ENCODE results near the gene MMEL1. TPM values are rescaled to one million over a fixed set of nuclear protein-coding genes. Genes with fewer than 3 reads are reported as not detected.

MMEL1 gene
- total RNA-seq, 1 experiment from 2014 or later = not detected

- TF ChIP-seq TEAD4 (CRISPR knock-in tag; IDR thresholded peaks at IDR 0.05) = no peak
- TF ChIP-seq AFF4 (CRISPR knock-in tag; IDR thresholded peaks at IDR 0.05; ENCODE audit: borderline replicate concordance) = no peak
- TF ChIP-seq NFYB (CRISPR knock-in tag; conservative IDR thresholded peaks at IDR 0.05; ENCODE audit: low read depth) = no peak
- TF ChIP-seq JAZF1 (CRISPR knock-in tag; IDR thresholded peaks at IDR 0.05) = no peak
- no peak for TF ChIP-seq E2F1 (CRISPR knock-in tag; IDR thresholded peaks at IDR 0.05)
- TF ChIP-seq NR3C1 (CRISPR knock-in tag; conservative IDR thresholded peaks at IDR 0.05; ENCODE audit: low read depth) = no peak
- no peak for TF ChIP-seq KAT7 (CRISPR knock-in tag; IDR thresholded peaks at IDR 0.05; ENCODE audit: borderline replicate concordance)
- no peak for TF ChIP-seq FOXP1 (CRISPR knock-in tag; IDR thresholded peaks at IDR 0.05; ENCODE audit: borderline replicate concordance)
These were observed 3.0 kb downstream of the MMEL1 start (continued) for GRCh38 chr1:2629627-2630497.

GRCh38 chr1:2628933-2629626 is 3.7 kb downstream of the MMEL1 start:
- no peak for TF ChIP-seq HMGA2 (CRISPR knock-in tag; IDR thresholded peaks at IDR 0.05)
- TF ChIP-seq NFE2L1 (CRISPR knock-in tag; IDR thresholded peaks at IDR 0.05) = no peak
- ChIA-PET CTCF (interaction anchor here (0.6 to 1.1 kb wide), 3 partner anchors 67 to 354 kb away, joined by 3 to 5 read pairs (median 4); no protein-coding TSS in a partner anchor), POLR2A (interaction anchor here (0.6 kb wide), 1 partner anchor 98 kb away, joined by 3 read pairs; no protein-coding TSS in a partner anchor)
- peak overlapping the region; percentile 51 for H3K4me3 Mint-ChIP-seq
- DNase-seq (ENCODE audit: low spot score) (peak; percentile 38), ATAC-seq (peak; percentile 22)
- H3K36me3 Mint-ChIP-seq = peaks cover 22% of the 10 kb centered on the region
- H3K27me3 Mint-ChIP-seq (ENCODE audit: low read depth) = peaks cover 72% of the 10 kb centered on the region
- 0 out of 2 replicates have a peak, but pooled peaks cover 2% of the 10 kb centered on the region for H3K4me1 Mint-ChIP-seq
- peaks cover 18% of the 10 kb centered on the region for H3K9me3 Mint-ChIP-seq
- H3K27ac Mint-ChIP-seq = no peak overlapping the region

GRCh38 chr1:2628191-2628932 is 4.5 kb downstream of the MMEL1 start:
- POLR2A ChIA-PET = interaction anchor here (0.6 kb wide), 1 partner anchor 97 kb away, joined by 3 read pairs; no protein-coding TSS in a partner anchor
- DNase-seq (ENCODE audit: low spot score) = no peak
- H3K27me3 Mint-ChIP-seq (ENCODE audit: low read depth) = peaks cover 72% of the 10 kb centered on the region
- peak overlapping the region; percentile 45 for H3K4me3 Mint-ChIP-seq
- H3K9me3 Mint-ChIP-seq = peaks cover 18% of the 10 kb centered on the region
- H3K27ac Mint-ChIP-seq = no peak overlapping the region
- H3K4me1 Mint-ChIP-seq = 0 out of 2 replicates have a peak, but pooled peaks cover 2% of the 10 kb centered on the region
- peak; percentile 21 for ATAC-seq
- peaks cover 22% of the 10 kb centered on the region for H3K36me3 Mint-ChIP-seq
- CTCF ChIA-PET = no interaction called here
- TF ChIP-seq CTCF (IDR thresholded peaks at IDR 0.05) (no peak), OVOL2 (CRISPR knock-in tag; IDR thresholded peaks at IDR 0.05; ENCODE audit: borderline replicate concordance) (no peak), ZNF121 (CRISPR knock-in tag; IDR thresholded peaks at IDR 0.05) (no peak), EMX1 (CRISPR knock-in tag; IDR thresholded peaks at IDR 0.05) (no peak), RELA (CRISPR knock-in tag; IDR thresholded peaks at IDR 0.05; ENCODE audit: borderline replicate concordance) (no peak), PRDM15 (CRISPR knock-in tag; IDR thresholded peaks at IDR 0.05) (no peak), FOXJ3 (CRISPR knock-in tag; IDR thresholded peaks at IDR 0.05; ENCODE audit: borderline replicate concordance) (no peak)
